SH-SY5Y (cell line): Measurements from ENCODE around the gene SULT2A1.

ENCODE experiments used
- GATA2 ChIP-seq: IDR thresholded peaks from 2 replicates; pipeline ENCODE4 v1.6.1; 2011; ENCODE audit warnings: mild to moderate bottlenecking, low read depth, low read length
- GATA3 ChIP-seq: IDR thresholded peaks from 2 replicates; pipeline ENCODE4 v1.6.1; 2011; ENCODE audit warnings: low read depth, mild to moderate bottlenecking, low read length, moderate library complexity

DNA sequence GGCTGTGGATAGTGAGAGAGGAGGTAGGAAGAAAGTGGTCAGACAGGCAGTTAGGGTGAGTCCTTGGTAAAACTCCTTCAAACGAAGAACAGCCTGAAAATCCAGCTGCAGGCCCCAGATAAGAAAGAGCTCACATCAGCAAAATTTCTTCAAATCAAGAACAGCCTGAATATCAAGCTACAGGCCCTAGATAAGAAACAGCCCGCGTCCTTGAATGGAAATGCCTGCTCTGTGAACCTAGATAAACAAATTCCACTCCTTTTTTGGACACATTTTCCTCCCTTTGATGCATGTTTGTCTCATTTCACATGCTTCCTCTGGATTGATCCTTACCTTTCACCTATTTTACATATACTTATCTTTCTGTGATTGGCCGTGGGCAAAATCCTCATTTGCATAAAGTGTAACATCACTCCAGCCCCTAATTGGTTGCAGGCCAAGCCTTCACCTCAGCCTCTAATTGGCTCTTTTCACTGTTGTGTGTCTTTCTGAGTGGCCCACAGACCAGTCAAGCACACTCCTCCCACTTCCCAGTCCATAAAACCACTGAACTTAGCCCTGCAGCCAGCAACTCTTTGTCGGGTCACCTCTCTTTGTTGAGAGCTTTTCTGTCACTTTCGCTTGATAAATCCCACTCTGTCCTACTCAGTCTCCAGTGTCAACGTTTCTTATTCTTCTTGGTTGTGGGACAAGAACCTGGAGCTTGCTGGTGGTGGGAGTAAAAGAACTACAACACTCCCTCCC is 6.0 kb upstream of the SULT2A1 start:
- TF ChIP-seq GATA3 (no peak), GATA2 (no peak; the same call in 1 of the 2 replicates)
